ENCODE results near the gene DGUOK. TPM values are rescaled to one million over a fixed set of nuclear protein-coding genes. Genes with fewer than 3 reads are reported as not detected.

DGUOK gene
- total RNA-seq, 1 donor, result 57.7 TPM

DNA sequence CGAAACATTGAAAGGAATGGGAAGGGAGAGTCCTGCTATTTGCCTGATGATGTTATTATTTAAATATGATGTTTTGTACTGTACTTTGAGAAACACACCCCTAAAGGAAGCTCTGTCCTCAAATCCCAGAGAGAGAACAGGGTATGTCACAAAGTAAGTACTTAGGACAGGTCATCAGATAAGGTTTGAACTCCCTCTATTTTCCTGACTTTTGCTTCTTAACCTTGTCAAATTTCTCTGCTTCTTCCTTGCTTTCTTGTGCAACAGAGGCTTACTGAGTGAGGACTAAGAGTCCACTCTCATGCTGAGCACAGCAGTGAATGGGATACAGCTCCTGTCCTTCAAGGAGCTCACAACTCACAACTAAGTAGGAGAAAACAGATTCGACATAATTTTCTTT is 3.7 kb downstream of the DGUOK start:
- H3K4me3 ChIP-seq (ENCODE audit: low read depth, low read length), result no peak overlapping the region
- no peak for DNase-seq (ENCODE audit: low read depth)
- TF ChIP-seq, protein P1, sequence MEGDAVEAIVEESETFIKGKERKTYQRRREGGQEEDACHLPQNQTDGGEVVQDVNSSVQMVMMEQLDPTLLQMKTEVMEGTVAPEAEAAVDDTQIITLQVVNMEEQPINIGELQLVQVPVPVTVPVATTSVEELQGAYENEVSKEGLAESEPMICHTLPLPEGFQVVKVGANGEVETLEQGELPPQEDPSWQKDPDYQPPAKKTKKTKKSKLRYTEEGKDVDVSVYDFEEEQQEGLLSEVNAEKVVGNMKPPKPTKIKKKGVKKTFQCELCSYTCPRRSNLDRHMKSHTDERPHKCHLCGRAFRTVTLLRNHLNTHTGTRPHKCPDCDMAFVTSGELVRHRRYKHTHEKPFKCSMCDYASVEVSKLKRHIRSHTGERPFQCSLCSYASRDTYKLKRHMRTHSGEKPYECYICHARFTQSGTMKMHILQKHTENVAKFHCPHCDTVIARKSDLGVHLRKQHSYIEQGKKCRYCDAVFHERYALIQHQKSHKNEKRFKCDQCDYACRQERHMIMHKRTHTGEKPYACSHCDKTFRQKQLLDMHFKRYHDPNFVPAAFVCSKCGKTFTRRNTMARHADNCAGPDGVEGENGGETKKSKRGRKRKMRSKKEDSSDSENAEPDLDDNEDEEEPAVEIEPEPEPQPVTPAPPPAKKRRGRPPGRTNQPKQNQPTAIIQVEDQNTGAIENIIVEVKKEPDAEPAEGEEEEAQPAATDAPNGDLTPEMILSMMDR (IDR thresholded peaks at IDR 0.05; ENCODE audit: insufficient read depth, low read length), result no peak

DNA sequence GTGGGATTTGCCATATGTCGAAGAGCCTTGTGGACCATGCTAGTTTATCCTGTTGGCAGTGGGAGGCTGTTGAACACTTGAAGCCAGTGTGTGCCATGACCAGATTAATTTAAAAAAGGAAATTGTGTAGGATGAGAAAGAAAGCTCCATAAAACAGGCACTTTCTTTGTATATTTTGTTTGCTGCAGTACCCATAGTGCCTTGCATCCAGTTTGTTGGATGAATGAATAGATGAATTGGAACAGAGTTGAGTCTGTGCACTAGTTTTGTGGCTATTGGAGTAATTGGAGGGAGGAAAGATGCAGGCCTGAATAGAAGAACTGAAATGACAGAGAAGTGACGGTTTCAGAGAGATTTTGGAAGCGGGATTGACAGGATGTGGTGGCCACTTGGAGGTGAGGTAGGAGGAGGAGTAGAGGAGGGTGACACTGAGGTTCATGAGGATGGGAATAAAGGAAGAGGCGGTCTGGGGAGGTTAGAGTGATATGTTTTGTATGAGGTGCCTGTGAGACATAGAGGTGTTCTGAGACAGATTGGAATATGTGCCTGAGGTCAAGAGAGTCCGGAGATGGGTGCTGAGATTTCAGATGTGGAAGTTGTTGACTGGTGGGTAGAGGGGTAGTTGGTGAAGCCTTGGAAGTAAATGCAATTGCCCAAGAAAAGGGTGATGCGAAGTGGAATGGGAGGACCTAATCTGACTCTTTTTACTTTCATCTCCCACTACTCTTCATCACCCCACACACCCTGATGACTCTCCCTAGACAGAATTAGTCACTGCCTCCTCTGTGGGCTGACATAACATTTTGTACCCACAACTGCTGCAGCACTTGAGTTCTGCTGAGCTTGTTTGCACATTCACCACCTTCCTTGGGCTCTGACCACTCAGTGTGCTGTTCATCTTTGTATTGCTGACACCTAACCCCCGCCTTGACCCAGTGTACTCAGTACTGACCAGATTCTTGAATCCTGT is 5.1 kb downstream of the DGUOK start:
- TF ChIP-seq, protein P1 (IDR thresholded peaks at IDR 0.05; ENCODE audit: insufficient read depth, low read length), result no peak
- H3K4me3 ChIP-seq (ENCODE audit: low read depth, low read length), result no peak overlapping the region
- DNase-seq (ENCODE audit: low read depth), result no peak

DNA sequence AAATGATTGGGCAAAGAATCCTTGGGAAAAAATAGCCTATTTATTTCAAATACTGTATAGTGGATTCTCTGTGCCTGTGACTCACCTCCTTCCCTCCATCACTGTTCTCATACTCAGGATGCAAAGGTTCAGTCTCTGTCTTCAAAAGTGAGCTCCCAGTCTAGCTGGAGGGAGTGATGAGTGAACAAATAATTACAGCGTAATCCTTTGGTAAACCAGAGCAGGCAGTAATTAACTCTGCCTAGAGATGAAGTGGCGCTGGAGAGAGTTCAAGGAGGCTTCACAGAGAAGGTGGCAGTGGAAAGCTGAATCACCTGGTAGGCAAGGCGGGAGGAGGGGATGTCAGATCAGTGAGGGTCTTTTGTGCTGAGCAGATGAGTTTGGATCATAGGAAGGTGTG is 6.5 kb downstream of the DGUOK start:
- TF ChIP-seq, protein P1 (IDR thresholded peaks at IDR 0.05; ENCODE audit: insufficient read depth, low read length), result no peak

DNA sequence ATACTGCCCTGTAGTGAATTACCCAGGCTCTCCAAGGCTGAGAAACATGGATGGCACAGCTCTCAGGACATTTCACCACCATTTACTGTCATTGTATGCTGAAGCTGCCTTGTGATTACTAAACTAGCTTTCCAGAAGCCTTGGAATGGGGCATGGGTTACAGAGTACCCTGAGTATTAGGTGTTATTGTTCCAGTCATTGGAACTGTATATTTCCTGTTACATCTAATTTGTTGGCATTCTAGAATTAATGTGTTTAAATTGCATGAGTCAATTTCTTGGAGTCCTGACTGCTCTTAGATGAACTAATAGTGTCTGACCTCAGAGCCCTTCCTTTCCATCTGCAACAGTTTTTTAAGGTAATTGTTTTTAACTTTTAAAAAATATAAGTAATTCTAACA is 9.0 kb downstream of the DGUOK start:
- DNase-seq (ENCODE audit: low read depth), result no peak
- TF ChIP-seq, protein P1 (IDR thresholded peaks at IDR 0.05; ENCODE audit: insufficient read depth, low read length), result no peak
- no peak overlapping the region for H3K4me3 ChIP-seq (ENCODE audit: low read depth, low read length)

More for the DNA sequence above, 6.5 kb downstream of the DGUOK start:
- H3K4me3 ChIP-seq (ENCODE audit: low read depth, low read length), result no peak overlapping the region
- DNase-seq (ENCODE audit: low read depth), result no peak

DNA sequence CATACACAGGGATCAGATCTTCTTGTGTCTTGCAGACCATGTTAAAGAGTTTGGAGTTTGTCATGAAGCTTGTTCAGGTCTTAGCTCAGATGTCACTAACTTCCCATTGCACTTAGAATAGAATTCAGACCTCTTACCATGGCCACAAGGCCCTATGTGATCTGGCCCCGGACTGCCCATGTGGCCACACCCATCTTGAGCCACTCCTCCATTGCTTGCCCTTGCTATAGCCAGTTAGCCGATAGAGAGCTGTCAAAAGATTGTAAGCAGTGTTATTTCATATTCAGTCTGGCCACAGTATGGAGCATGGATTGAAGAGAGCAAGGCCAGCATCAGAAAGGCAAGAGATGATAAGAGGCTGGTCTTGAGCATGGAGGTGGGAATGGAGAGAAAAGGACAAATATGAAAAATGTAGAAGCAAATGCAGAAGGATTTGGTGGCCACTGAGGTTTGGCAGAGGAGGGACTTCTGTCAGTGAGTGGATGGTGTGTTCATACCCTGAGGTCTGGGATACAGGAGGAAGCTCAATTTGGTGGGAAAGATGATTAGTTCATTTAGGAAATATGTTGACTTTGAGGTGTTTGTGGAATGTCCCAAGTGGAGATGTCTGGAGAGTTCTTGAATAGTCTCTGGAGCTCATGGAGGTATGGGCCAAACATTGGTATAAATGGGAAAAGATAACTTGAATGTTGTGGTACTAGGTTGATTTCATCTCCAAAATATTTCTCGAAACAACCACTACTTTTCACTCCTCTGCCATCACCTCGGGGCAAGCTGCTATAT is 10.6 kb downstream of the DGUOK start:
- no peak for DNase-seq (ENCODE audit: low read depth)
- TF ChIP-seq, protein P1 (IDR thresholded peaks at IDR 0.05; ENCODE audit: insufficient read depth, low read length), result no peak

DNA sequence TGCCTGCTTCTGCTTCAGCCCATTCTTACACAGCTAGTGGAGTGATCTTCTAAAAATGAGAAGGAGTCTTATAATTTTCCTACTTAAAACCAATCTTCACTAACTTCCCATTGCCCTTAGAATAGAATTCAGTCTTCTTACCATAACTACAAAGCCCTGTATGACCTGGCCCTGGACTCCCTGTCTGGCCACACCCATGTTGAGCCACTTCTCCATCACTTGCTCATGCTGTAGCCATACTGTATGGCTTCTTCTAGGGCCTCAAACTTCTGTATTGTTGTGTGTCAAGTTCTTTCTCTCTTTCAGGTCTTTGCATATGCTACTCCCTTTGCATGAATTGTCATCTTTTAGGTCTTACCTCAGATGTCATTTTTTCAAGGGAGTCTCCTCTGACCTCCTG is 11.2 kb downstream of the DGUOK start:
- TF ChIP-seq, protein P1 (IDR thresholded peaks at IDR 0.05; ENCODE audit: insufficient read depth, low read length), result no peak
- DNase-seq (ENCODE audit: low read depth), result no peak
- no peak overlapping the region for H3K4me3 ChIP-seq (ENCODE audit: low read depth, low read length)

More for the DNA sequence above, 10.6 kb downstream of the DGUOK start:
- H3K4me3 ChIP-seq (ENCODE audit: low read depth, low read length), result no peak overlapping the region
